22Rv1 (cell line): ENCODE data around the gene ZFP62.

Experiments used
- H3K27ac ChIP-seq: fragments of 450-650 bp; 2 replicates; pipeline ENCODE4 v1.5.1; 2017
- CTCF ChIP-seq: fragments of 450-650 bp; IDR thresholded peaks from 2 replicates; pipeline ENCODE4 v1.5.1; 2017; ENCODE audit warnings: mild to moderate bottlenecking
- ZFX ChIP-seq: fragments of 450-650 bp; IDR thresholded peaks from 2 replicates; pipeline ENCODE4 v1.6.1; 2017; ENCODE audit warnings: antibody characterized with exemption, borderline replicate concordance

The ZFP62 gene

DNA sequence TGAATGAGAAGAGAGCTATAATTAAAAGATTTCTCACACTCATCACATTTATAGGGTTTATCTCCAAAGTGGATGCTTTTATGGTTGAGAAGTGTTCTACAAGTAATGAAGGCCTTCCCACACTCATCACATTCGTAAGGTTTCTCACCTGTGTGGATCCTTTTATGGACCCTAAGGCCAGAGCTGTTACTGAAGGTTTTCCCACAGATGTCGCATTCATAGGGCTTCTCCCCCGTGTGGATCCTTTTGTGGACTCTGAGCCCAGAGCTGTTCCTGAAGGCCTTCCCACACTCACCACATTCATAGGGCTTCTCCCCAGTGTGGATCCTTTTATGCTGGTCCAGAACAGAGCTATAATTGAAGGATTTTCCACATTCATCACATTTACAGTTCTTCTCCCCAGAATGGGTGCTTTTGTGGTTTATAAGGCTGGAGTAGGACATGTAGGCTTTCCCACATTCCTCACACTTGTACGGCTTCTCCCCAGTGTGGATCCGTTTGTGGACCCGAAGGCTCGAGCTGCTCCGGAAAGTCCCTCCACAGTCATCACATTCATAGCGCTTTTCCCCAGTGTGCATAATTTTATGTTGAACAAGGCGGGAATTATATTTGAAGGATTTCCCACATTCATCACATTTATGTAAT, 10.5 kb downstream of the ZFP62 start:
- TF ChIP-seq CTCF: no peak
- TF ChIP-seq ZFX: no peak
- no peak overlapping the region for H3K27ac ChIP-seq

GRCh38 chr5:180849827-180850226, 11.2 kb downstream of the ZFP62 start:
- TF ChIP-seq ZFX (no peak), CTCF (no peak)
- H3K27ac ChIP-seq: no peak overlapping the region

- TF ChIP-seq ZFX (no peak), CTCF (no peak)
- H3K27ac ChIP-seq: no peak overlapping the region
Observed at GRCh38 chr5:180848878-180849277, 12.2 kb downstream of the ZFP62 start.

DNA sequence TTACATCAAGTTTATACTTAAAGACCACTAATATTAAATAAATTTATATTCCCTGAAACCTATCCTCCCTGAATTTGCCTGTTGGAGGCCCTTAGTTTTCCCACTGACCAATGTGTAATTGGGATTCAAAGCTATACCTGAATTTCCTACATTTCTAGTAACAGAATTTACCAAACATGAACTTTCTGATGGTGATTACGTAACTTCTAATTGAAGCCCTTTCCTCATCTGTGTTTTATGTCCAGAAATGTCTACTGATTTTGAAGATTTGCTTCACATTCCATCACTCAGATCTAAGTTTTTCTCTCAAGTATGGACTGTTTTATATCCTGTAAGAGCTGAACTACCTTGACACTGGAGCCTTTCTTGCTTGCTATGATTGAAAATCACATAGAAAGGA, 12.8 kb downstream of the ZFP62 start:
- TF ChIP-seq CTCF (no peak), ZFX (no peak)

GRCh38 chr5:180847026-180847425, 14.1 kb downstream of the ZFP62 start:
- no peak overlapping the region for H3K27ac ChIP-seq
- no peak for TF ChIP-seq CTCF
- no peak for TF ChIP-seq ZFX

More for the DNA sequence above, 12.8 kb downstream of the ZFP62 start:
- H3K27ac ChIP-seq: no peak overlapping the region

GRCh38 chr5:180844858-180845257, 16.2 kb downstream of the ZFP62 start:
- TF ChIP-seq CTCF (no peak), ZFX (no peak)
- H3K27ac ChIP-seq: no peak overlapping the region

GRCh38 chr5:180844432-180844831, 16.6 kb downstream of the ZFP62 start:
- TF ChIP-seq ZFX (no peak), CTCF (no peak)
- H3K27ac ChIP-seq: no peak overlapping the region
